LNCAP (cell line): Measurements from ENCODE around the gene HBE1.

Source experiments
- TF ChIP-seq, protein P1 (sequence below): fragments of 450-650 bp; IDR thresholded peaks from 2 replicates; pipeline ENCODE4 v1.5.1; 2017; ENCODE audit warnings: mild to moderate bottlenecking

Gene HBE1

DNA sequence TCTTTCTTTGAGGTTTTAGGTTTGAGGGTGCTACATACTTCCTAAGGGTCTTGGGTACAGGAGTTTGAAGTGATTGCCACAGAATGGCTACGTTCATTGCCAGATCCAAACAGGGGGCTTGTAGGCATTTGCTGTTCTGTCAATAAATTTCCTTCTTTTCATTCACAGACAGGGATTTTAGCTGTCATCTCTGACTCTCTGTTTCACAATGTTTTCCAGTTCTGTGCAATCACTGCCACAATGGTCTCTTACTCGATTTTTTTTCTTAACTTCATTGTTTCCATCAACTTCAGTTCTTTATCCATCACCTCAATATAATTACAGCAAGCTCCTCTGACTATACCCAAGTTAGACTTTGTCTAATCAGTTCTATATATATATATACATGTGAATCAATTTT lies 29.3 kb downstream of the HBE1 start:
- TF ChIP-seq, protein P1, sequence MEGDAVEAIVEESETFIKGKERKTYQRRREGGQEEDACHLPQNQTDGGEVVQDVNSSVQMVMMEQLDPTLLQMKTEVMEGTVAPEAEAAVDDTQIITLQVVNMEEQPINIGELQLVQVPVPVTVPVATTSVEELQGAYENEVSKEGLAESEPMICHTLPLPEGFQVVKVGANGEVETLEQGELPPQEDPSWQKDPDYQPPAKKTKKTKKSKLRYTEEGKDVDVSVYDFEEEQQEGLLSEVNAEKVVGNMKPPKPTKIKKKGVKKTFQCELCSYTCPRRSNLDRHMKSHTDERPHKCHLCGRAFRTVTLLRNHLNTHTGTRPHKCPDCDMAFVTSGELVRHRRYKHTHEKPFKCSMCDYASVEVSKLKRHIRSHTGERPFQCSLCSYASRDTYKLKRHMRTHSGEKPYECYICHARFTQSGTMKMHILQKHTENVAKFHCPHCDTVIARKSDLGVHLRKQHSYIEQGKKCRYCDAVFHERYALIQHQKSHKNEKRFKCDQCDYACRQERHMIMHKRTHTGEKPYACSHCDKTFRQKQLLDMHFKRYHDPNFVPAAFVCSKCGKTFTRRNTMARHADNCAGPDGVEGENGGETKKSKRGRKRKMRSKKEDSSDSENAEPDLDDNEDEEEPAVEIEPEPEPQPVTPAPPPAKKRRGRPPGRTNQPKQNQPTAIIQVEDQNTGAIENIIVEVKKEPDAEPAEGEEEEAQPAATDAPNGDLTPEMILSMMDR = no peak

DNA sequence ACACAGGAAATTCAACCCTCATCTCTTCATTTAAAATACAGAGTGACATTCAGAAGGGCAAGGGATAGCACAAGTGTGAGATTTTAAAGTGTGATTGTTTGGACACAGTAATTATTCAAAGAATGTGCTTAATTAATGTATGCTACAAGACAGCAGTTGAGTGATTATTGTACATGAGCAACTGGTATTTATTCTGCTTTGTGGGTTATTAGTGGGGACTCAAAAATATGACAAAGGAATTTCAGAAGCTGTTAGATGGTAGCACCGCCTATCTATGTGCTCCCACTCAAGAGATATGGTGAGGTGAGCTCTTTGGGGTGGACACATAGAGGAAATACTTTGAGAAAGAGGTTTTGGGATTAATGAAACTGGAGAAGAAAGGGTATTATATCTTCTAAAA lies 29.7 kb downstream of the HBE1 start:
- TF ChIP-seq, protein P1 = no peak

DNA sequence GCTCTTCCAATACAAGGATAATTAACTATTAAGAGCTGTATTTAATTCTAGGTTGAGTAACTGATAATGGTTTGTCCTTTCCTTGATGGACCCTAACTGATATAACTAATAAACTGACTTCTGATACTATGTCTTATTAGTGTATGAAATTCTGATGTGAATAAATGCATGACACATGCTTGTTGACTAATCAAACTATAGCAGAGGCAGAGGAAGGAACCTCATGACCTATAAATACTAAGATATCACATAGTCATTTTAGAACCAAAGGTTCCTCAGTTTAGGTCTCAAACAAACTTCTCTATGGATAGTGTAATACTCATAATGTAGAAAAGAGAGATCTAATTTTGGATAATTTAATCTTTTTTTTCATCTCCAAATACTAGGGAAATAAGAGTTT lies 30.7 kb downstream of the HBE1 start:
- TF ChIP-seq, protein P1 = no peak

DNA sequence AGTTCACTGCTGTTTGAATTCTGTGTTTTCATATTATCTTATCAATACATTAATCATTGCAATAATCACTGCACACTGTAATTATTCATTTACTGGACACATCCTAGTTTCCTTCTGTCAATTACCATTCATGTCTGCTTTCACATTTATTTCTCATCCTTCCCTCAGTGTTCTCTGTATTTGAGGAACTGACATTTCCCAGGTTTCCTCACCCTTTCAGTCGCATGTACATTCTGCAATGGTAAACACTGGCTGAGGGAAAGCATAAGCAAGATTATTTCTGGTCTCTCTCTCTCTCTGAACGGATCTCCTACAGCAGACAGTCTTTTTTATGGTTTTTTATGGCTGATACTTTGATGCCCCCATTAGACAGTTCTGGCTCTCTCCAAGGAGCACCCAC lies 31.3 kb downstream of the HBE1 start:
- TF ChIP-seq, protein P1 = no peak

DNA sequence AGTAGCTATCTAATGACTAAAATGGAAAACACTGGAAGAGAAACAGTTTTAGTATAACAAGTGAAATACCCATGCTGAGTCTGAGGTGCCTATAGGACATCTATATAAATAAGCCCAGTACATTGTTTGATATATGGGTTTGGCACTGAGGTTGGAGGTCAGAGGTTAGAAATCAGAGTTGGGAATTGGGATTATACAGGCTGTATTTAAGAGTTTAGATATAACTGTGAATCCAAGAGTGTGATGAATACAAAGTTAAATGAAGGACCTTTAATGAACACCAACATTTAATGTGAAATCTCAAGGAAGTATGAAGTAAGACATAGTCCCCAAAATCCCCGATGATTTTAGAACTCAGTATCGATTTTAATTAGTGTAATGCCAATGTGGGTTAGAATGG lies 32.3 kb downstream of the HBE1 start:
- TF ChIP-seq, protein P1 = no peak

DNA sequence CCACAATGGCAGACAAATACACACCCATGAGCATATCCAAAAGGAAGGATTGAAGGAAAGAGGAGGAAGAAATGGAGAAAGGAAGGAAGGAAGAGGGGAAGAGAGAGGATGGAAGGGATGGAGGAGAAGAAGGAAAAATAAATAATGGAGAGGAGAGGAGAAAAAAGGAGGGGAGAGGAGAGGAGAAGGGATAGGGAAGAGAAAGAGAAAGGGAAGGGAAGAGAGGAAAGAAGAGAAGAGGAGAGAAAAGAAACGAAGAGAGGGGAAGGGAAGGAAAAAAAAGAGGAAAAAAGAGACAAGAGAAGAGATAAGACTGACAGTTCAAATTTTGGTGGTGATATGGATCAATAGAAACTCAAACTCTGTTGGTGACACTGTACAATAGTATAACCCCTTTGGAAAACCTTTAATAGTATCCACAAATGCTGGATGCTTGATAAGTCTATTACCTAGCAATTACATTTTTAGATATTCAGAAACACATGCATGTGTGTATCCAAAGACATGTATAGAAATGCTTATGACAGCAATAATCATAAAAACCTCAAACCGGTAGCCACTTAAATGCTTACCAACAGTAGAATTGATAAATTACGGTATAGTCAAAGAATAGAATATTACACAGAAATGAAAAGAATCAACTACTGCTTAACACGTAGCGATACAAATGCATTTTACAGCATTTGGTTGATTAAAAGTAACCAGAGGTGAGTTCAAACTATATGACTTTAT lies 34.2 kb downstream of the HBE1 start:
- TF ChIP-seq, protein P1 = no peak

DNA sequence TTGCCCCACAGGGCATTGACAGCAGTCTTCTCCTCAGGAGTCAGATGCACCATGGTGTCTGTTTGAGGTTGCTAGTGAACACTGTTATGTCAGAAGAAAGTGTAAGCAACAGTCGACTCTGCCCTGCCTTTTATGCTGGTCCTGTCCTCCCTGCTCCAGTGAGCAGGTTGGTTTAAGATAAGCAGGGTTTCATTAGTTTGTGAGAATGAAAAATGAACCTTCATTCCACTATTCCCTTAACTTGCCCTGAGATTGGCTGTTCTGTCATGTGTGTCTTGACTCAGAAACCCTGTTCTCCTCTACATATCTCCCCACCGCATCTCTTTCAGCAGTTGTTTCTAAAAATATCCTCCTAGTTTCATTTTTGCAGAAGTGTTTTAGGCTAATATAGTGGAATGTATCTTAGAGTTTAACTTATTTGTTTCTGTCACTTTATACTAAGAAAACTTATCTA lies 35.3 kb downstream of the HBE1 start, which contains the start of gene HBD:
Gene HBD (minus strand): TSS at position 103 of the 454 bp plus-strand sequence. CDS start 50 bp downstream, at position 53.
- TF ChIP-seq, protein P1 = no peak

DNA sequence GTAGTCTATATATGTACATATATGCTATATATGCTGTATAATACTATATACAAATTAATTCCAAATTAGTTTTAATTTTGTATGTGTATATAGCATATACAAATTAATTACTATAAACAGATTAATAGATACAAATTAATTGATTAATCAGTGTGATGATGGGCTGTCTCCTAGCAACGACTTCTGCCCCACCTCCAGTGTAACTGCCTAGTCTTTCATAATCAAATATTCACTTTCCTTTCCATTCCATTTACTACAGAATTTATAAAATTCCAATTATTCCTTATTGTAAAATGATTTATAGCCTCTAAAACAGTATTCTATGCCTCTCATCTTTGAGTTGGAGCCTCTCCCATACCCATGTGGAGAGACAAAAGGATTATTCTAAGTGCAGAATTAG lies 36.4 kb downstream of the HBE1 start:
- TF ChIP-seq, protein P1 = no peak
